Gastrocnemius medialis (tissue), 4 donors: ENCODE measurements around the gene EGFR.

Experiments
- CTCF ChIP-seq, 5 experiments: fragments of 450-650 bp in 3 of 5; fragments of 200-600 bp in 2 of 5; sonication (generic) in 2 of 5; IDR thresholded peaks in 4 of 5; conservative IDR thresholded peaks in 1 of 5; 1 replicate in 4 of 5; 2 replicates in 1 of 5; pipeline ENCODE4 v1.5.1; 2016 to 2019; ENCODE audit warnings: antibody characterized with exemption in 5 of 5, mild to moderate bottlenecking in 3 of 5, moderate library complexity in 3 of 5
- POLR2A ChIP-seq, 2 donors: fragments of 450-650 bp; IDR thresholded peaks; one replicate each; pipeline ENCODE4 v1.6.1; 2017; ENCODE audit warnings: antibody characterized with exemption in 2 of 2, mild to moderate bottlenecking in 2 of 2, moderate library complexity in 2 of 2

DNA sequence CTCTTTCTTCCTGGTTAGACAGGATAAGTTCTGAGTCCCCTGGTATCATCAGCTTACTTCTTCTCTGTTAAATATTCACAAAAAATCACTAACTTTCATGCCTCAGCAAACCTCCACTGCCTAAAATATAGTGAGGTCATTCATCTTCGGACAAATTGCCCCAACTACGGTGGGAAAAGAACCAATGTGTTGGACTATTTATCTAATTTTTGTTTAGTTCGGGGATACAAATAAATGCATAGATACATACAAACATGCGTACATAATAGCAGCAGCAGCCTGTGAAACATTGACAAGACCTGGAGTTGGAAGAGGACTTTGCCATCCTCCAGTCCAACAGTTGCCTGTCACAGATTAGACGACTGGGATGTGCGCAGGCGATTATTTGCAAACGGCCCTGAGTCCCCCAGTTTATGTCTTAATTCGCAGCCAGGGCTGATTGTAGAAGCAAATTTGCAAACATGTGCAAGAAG, 51.5 kb downstream of the EGFR start:
- TF ChIP-seq POLR2A (IDR thresholded peaks at IDR 0.05): no peak
- TF ChIP-seq CTCF (IDR thresholded peaks at IDR 0.05 in 4 of 5, conservative IDR thresholded peaks at IDR 0.05 in 1 of 5): no peak
